Measurements from ENCODE around the gene TMEM41B.

Gene TMEM41B

GRCh38 chr11:9301720-9302119 lies 12.7 kb downstream of the TMEM41B start:
- no peak overlapping the region for H3K4me3 ChIP-seq (ENCODE audit: low read depth, low read length)
- no peak for DNase-seq (ENCODE audit: low read depth)
- no peak for TF ChIP-seq CTCF (IDR thresholded peaks at IDR 0.05; ENCODE audit: control insufficient read depth, extremely low read depth, insufficient read depth)

- DNase-seq (ENCODE audit: low read depth) = no peak
- no peak for TF ChIP-seq CTCF (IDR thresholded peaks at IDR 0.05; ENCODE audit: control insufficient read depth, extremely low read depth, insufficient read depth)
- H3K4me3 ChIP-seq (ENCODE audit: low read depth, low read length) = no peak overlapping the region
These were observed 20.7 kb downstream of the TMEM41B start for GRCh38 chr11:9293646-9294045.

- H3K4me3 ChIP-seq (ENCODE audit: low read depth, low read length) = no peak overlapping the region
- peak; percentile 78 for DNase-seq (ENCODE audit: low read depth)
- TF ChIP-seq CTCF (IDR thresholded peaks at IDR 0.05; ENCODE audit: control insufficient read depth, extremely low read depth, insufficient read depth) = no peak
These were observed 28.4 kb downstream of the TMEM41B start for GRCh38 chr11:9285850-9286587.

GRCh38 chr11:9280655-9281301 lies 33.6 kb downstream of the TMEM41B start:
- H3K4me3 ChIP-seq (ENCODE audit: low read depth, low read length) = no peak overlapping the region
- DNase-seq (ENCODE audit: low read depth) = peak; percentile 61

GRCh38 chr11:9277176-9277575 lies 37.2 kb downstream of the TMEM41B start:
- no peak for DNase-seq (ENCODE audit: low read depth)
- no peak for TF ChIP-seq CTCF (IDR thresholded peaks at IDR 0.05; ENCODE audit: control insufficient read depth, extremely low read depth, insufficient read depth)
- no peak overlapping the region for H3K4me3 ChIP-seq (ENCODE audit: low read depth, low read length)

More at GRCh38 chr11:9280655-9281301, 33.6 kb downstream of the TMEM41B start:
- no peak for TF ChIP-seq CTCF (IDR thresholded peaks at IDR 0.05; ENCODE audit: control insufficient read depth, extremely low read depth, insufficient read depth)

- DNase-seq (ENCODE audit: low read depth) = no peak
- TF ChIP-seq CTCF (IDR thresholded peaks at IDR 0.05; ENCODE audit: control insufficient read depth, extremely low read depth, insufficient read depth) = 0 out of 2 replicates have a peak, but pooled peaks have one; percentile 5
- H3K4me3 ChIP-seq (ENCODE audit: low read depth, low read length) = no peak overlapping the region
These were observed 37.8 kb downstream of the TMEM41B start for GRCh38 chr11:9276571-9276970.
